ENCODE measurements around the gene MPP4. TPM values are rescaled to one million over a fixed set of nuclear protein-coding genes. Genes with fewer than 3 reads are reported as not detected.

The MPP4 gene
- total RNA-seq, 1 donor from 2014 or later, result not detected

GRCh38 chr2:201631041-201631440 lies 67.4 kb downstream of the MPP4 start:
- Histone ChIP-seq H3K4me1 (no peaks in the 10 kb centered on the region), H3K27ac (no peak overlapping the region), H3K27me3 (no peaks in the 10 kb centered on the region), H3K4me3 (no peak overlapping the region), H3K9me3 (no peaks in the 10 kb centered on the region), H3K36me3 (peaks cover 75 to 92% of the 10 kb centered on the region in 2 donors)
- no peak for DNase-seq (ENCODE audit: low spot score in 2 of 2)
- no peak for TF ChIP-seq CTCF (IDR thresholded peaks at IDR 0.05)
- intact Hi-C loops (cut with DNase I), result no loop called here

GRCh38 chr2:201630577-201630976 lies 67.9 kb downstream of the MPP4 start:
- no peak for DNase-seq (ENCODE audit: low spot score in 2 of 2)
- H3K27ac ChIP-seq, result no peak overlapping the region
- peaks cover 74 to 93% of the 10 kb centered on the region in 2 donors for H3K36me3 ChIP-seq
- H3K4me3 ChIP-seq, result no peak overlapping the region
- no peaks in the 10 kb centered on the region for H3K27me3 ChIP-seq
- intact Hi-C loops (cut with DNase I), result no loop called here
- H3K4me1 ChIP-seq, result no peaks in the 10 kb centered on the region
- TF ChIP-seq CTCF (IDR thresholded peaks at IDR 0.05), result no peak
- H3K9me3 ChIP-seq, result no peaks in the 10 kb centered on the region

- H3K36me3 ChIP-seq, result peaks cover 68 to 84% of the 10 kb centered on the region in 2 donors
- H3K4me3 ChIP-seq, result no peak overlapping the region
- H3K27ac ChIP-seq, result no peak overlapping the region
- no peak for TF ChIP-seq CTCF (IDR thresholded peaks at IDR 0.05)
- H3K4me1 ChIP-seq, result no peaks in the 10 kb centered on the region
- no peak for DNase-seq (ENCODE audit: low spot score in 2 of 2)
- no peaks in the 10 kb centered on the region for H3K9me3 ChIP-seq
- no peaks in the 10 kb centered on the region for H3K27me3 ChIP-seq
- intact Hi-C loops (cut with DNase I), result no loop called here
Measured at GRCh38 chr2:201628545-201628944, 69.9 kb downstream of the MPP4 start.

GRCh38 chr2:201622306-201622970 lies 76.0 kb downstream of the MPP4 start:
- Histone ChIP-seq H3K27ac (no peak overlapping the region), H3K36me3 (peaks cover 26 to 38% of the 10 kb centered on the region in 2 donors), H3K4me3 (no peak overlapping the region), H3K4me1 (peaks cover 0 to 3% of the 10 kb centered on the region in 2 donors), H3K27me3 (no peaks in the 10 kb centered on the region), H3K9me3 (no peaks in the 10 kb centered on the region)
- intact Hi-C loops (cut with DNase I), result no loop called here
- no peak for DNase-seq (ENCODE audit: low spot score in 2 of 2)
- no peak for TF ChIP-seq CTCF (IDR thresholded peaks at IDR 0.05)

GRCh38 chr2:201621293-201621999 lies 77.0 kb downstream of the MPP4 start:
- Histone ChIP-seq H3K4me1 (peaks cover 0 to 3% of the 10 kb centered on the region in 2 donors), H3K9me3 (no peaks in the 10 kb centered on the region), H3K4me3 (no peak overlapping the region), H3K27me3 (no peaks in the 10 kb centered on the region), H3K36me3 (peaks cover 23 to 29% of the 10 kb centered on the region in 2 donors), H3K27ac (no peak overlapping the region)
- TF ChIP-seq CTCF (IDR thresholded peaks at IDR 0.05), result no peak
- DNase-seq (ENCODE audit: low spot score in 2 of 2), result no peak
- intact Hi-C loops (cut with DNase I), result no loop called here

Data from ascending aorta (tissue), 2 donors.